Gastrocnemius medialis (tissue), 4 donors: Measurements from ENCODE around the gene BICDL1. TPM values are rescaled to one million over a fixed set of nuclear protein-coding genes. Genes with fewer than 3 reads are reported as not detected.

Experiments used
- ATAC-seq, 2 donors: fragments of 150-250 bp; one replicate each; pipeline ENCODE4 v1.9.1; 2016
- DNase-seq, 2 donors: peaks; one replicate each; pipeline ENCODE4 v3.0.0-alpha.2; 2019
- H3K27ac ChIP-seq, 4 donors: fragments of 200-600 bp; sonication (generic); 1 replicate in 1 of 4; 2 replicates in 3 of 4; pipeline ENCODE4 v1.5.1; 2016 to 2018; ENCODE audit warnings: mild to moderate bottlenecking in 2 of 4, moderate library complexity in 1 of 4
- H3K27me3 ChIP-seq, 3 donors: fragments of 200-600 bp; sonication (generic) in 2 of 3; 1 replicate in 1 of 3; 2 replicates in 2 of 3; pipeline versions ENCODE4 v1.5.1 to v1.6.0; 2016 to 2019; ENCODE audit warnings: mild to moderate bottlenecking in 1 of 3, moderate library complexity in 1 of 3
- H3K36me3 ChIP-seq, 2 donors: fragments of 200-600 bp; sonication (generic) in 1 of 2; one replicate each; pipeline ENCODE4 v1.5.1; 2017 to 2018
- H3K4me1 ChIP-seq, 2 donors: fragments of 200-600 bp; sonication (generic) in 1 of 2; one replicate each; pipeline ENCODE4 v1.5.1; 2016 to 2017; ENCODE audit warnings: mild to moderate bottlenecking in 2 of 2
- H3K4me3 ChIP-seq, 4 donors: fragments of 200-600 bp; sonication (generic) in 3 of 4; 1 replicate in 1 of 4; 2 replicates in 3 of 4; pipeline ENCODE4 v1.5.1; 2016 to 2019; ENCODE audit warnings: mild to moderate bottlenecking in 2 of 4
- H3K9me3 ChIP-seq, 3 donors: fragments of 200-600 bp; sonication (generic) in 2 of 3; 1 replicate in 1 of 3; 2 replicates in 2 of 3; pipeline ENCODE4 v1.5.1; 2016 to 2019
- CTCF ChIP-seq, 5 experiments: fragments of 450-650 bp in 3 of 5; fragments of 200-600 bp in 2 of 5; sonication (generic) in 2 of 5; IDR thresholded peaks in 4 of 5; conservative IDR thresholded peaks in 1 of 5; 1 replicate in 4 of 5; 2 replicates in 1 of 5; pipeline ENCODE4 v1.5.1; 2016 to 2019; ENCODE audit warnings: antibody characterized with exemption in 5 of 5, mild to moderate bottlenecking in 3 of 5, moderate library complexity in 3 of 5
- POLR2A ChIP-seq, 2 donors: fragments of 450-650 bp; IDR thresholded peaks; one replicate each; pipeline ENCODE4 v1.6.1; 2017; ENCODE audit warnings: antibody characterized with exemption in 2 of 2, mild to moderate bottlenecking in 2 of 2, moderate library complexity in 2 of 2
- in situ Hi-C, 4 donors: fragments of 200-750 bp; cut with MboI; loops; one replicate each; pipeline versions ENCODE4 v1.15.0 to v1.8.0; 2017; ENCODE audit warnings: low sequenced_read_pairs in 4 of 4
- intact Hi-C: fragments of 100-400 bp; cut with DNase I; formaldehyde crosslinking; loops from one replicate; pipeline ENCODE4 v1.15.1; 2023; ENCODE audit warnings: low total_unique reads
- total RNA-seq, 4 donors: library from RNA; depleted of rRNA; stranded (reverse); fragments of >200 nt; gene quantifications; one replicate each; pipeline versions ENCODE4 v1.1.0 to v1.2.3, GENCODE V29; 2016

BICDL1 gene
- total RNA-seq, 4 donors from 2014 or later = 0.93 to 1.4 TPM; not detected in 2

- H3K27me3 ChIP-seq = no peaks in the 10 kb centered on the region
- in situ Hi-C loops = no loop called here
- peak overlapping the region; percentile 39 to 60 (median 50) for H3K4me3 ChIP-seq
- TF ChIP-seq CTCF (IDR thresholded peaks at IDR 0.05 in 4 of 5, conservative IDR thresholded peaks at IDR 0.05 in 1 of 5) = no peak
- TF ChIP-seq POLR2A (IDR thresholded peaks at IDR 0.05) = no peak
- no peaks in the 10 kb centered on the region for H3K36me3 ChIP-seq
- ATAC-seq (no peak), DNase-seq (no peak)
- H3K9me3 ChIP-seq = no peaks in the 10 kb centered on the region
- H3K27ac ChIP-seq = peak overlapping the region; percentile 74 to 90 (median 84)
- H3K4me1 ChIP-seq = peaks cover 26 to 27% of the 10 kb centered on the region in 2 donors
- intact Hi-C loops = loop anchor here (1.0 kb wide), 1 partner anchor 30 kb away; the partner anchor contains the start of gene RAB35
Measured at GRCh38 chr12:120085920-120086645, 97.0 kb downstream of the BICDL1 start.

- in situ Hi-C loops (no loop called here), intact Hi-C loops (loop anchor here (1.0 kb wide), 1 partner anchor 29 kb away; the partner anchor contains the start of gene RAB35)
- Histone ChIP-seq H3K4me1 (peaks cover 29 to 31% of the 10 kb centered on the region in 2 donors), H3K36me3 (no peaks in the 10 kb centered on the region), H3K27ac (peak overlapping the region; percentile 74 to 90 (median 84)), H3K9me3 (no peaks in the 10 kb centered on the region), H3K4me3 (peak overlapping the region; percentile 39 to 60 (median 50)), H3K27me3 (no peaks in the 10 kb centered on the region)
- peak in 1 of 2 donors; percentile 63 for TF ChIP-seq POLR2A (IDR thresholded peaks at IDR 0.05)
- peak; percentile 96 to 99 (median 99) for TF ChIP-seq CTCF (IDR thresholded peaks at IDR 0.05 in 4 of 5, conservative IDR thresholded peaks at IDR 0.05 in 1 of 5)
- DNase-seq (peak; percentile 98 to 99), ATAC-seq (peak; percentile 91 to 93)
Measured at GRCh38 chr12:120086801-120087621, 98.0 kb downstream of the BICDL1 start.

- DNase-seq = no peak
- intact Hi-C loops = no loop called here
- Histone ChIP-seq H3K9me3 (no peaks in the 10 kb centered on the region), H3K4me1 (peaks cover 30 to 31% of the 10 kb centered on the region in 2 donors), H3K36me3 (peaks cover 0 to 3% of the 10 kb centered on the region in 2 donors), H3K27ac (peak overlapping the region in 2 of 4 donors; percentile 70 to 71), H3K4me3 (no peak overlapping the region), H3K27me3 (no peaks in the 10 kb centered on the region)
- no peak for ATAC-seq
- no peak for TF ChIP-seq CTCF (IDR thresholded peaks at IDR 0.05 in 4 of 5, conservative IDR thresholded peaks at IDR 0.05 in 1 of 5)
- no peak for TF ChIP-seq POLR2A (IDR thresholded peaks at IDR 0.05)
- in situ Hi-C loops = no loop called here
Measured at GRCh38 chr12:120089105-120089504, 100.1 kb downstream of the BICDL1 start.

GRCh38 chr12:120089796-120090195, 100.8 kb downstream of the BICDL1 start:
- in situ Hi-C loops = no loop called here

More at GRCh38 chr12:120089796-120090195, 100.8 kb downstream of the BICDL1 start:
- TF ChIP-seq CTCF (IDR thresholded peaks at IDR 0.05 in 4 of 5, conservative IDR thresholded peaks at IDR 0.05 in 1 of 5) (no peak), POLR2A (IDR thresholded peaks at IDR 0.05) (no peak)
- H3K9me3 ChIP-seq = no peaks in the 10 kb centered on the region
- no peaks in the 10 kb centered on the region for H3K27me3 ChIP-seq
- DNase-seq = peak; percentile 57 to 77
- peak; percentile 35 to 44 for ATAC-seq
- no peak overlapping the region for H3K4me3 ChIP-seq
- peak overlapping the region; percentile 30 to 71 (median 59) for H3K27ac ChIP-seq
- H3K4me1 ChIP-seq = peaks cover 31 to 37% of the 10 kb centered on the region in 2 donors
- intact Hi-C loops = no loop called here
- H3K36me3 ChIP-seq = peaks cover 0 to 10% of the 10 kb centered on the region in 2 donors
